OCI-LY7 (cell line): ENCODE measurements around the gene CPNE2.

ENCODE experiments used
- CTCF ChIP-seq: fragments of 200-600 bp; sonication (generic); conservative IDR thresholded peaks from 2 replicates; pipeline ENCODE4 v1.5.1; 2014; ENCODE audit warnings: mild to moderate bottlenecking, antibody characterized with exemption, low read length, moderate library complexity, mixed read lengths
- EZH2phosphoT487 ChIP-seq: fragments of 200-600 bp; sonication (generic); IDR thresholded peaks from 2 replicates; pipeline ENCODE4 v1.6.1; 2018; ENCODE audit warnings: low read depth, borderline replicate concordance, mild to moderate bottlenecking, mixed run types, antibody characterized with exemption, low read length, moderate library complexity, mixed read lengths

GRCh38 chr16:57106767-57107166 lies 14.4 kb downstream of the CPNE2 start:
- TF ChIP-seq CTCF (0 out of 2 replicates have a peak, but pooled peaks have one; percentile 2), EZH2phosphoT487 (no peak)
